HepG2 (cell line): Measurements from ENCODE around the gene NT5DC4. TPM values are rescaled to one million over a fixed set of nuclear protein-coding genes. Genes with fewer than 3 reads are reported as not detected.
A peak's percentile ranks its signal among the peaks of the same experiment; 100 is the strongest.

ENCODE experiments used
- DMAP1 ChIP-seq: IDR thresholded peaks from 2 replicates; pipeline ENCODE4 v1.6.1; 2016
- GATAD1 ChIP-seq: IDR thresholded peaks from 2 replicates; pipeline ENCODE4 v1.6.1; 2016; ENCODE audit warnings: missing genetic modification reagents, missing compliant biosample characterization
- MLLT10 ChIP-seq: sonication (generic); formaldehyde crosslinking; IDR thresholded peaks from 2 replicates; pipeline ENCODE4 v1.4.0; 2020; ENCODE audit warnings: missing genetic modification reagents
- NBN ChIP-seq: fragments of 450-650 bp; conservative IDR thresholded peaks from 2 replicates; pipeline ENCODE4 v1.6.1; 2017
- NFKBIZ ChIP-seq: IDR thresholded peaks from 2 replicates; pipeline ENCODE4 v1.6.1; 2018; ENCODE audit warnings: missing genetic modification reagents, missing compliant biosample characterization
- PBX3 ChIP-seq: sonication (generic); formaldehyde crosslinking; IDR thresholded peaks from 2 replicates; pipeline ENCODE4 v1.8.1; 2023; ENCODE audit warnings: missing genetic modification reagents, inconsistent platforms, borderline replicate concordance
- SIX4 ChIP-seq: sonication (generic); formaldehyde crosslinking; IDR thresholded peaks from 2 replicates; pipeline ENCODE4 v1.4.0; 2020; ENCODE audit warnings: missing genetic modification reagents
- YEATS2 ChIP-seq: sonication (generic); formaldehyde crosslinking; IDR thresholded peaks from 2 replicates; pipeline ENCODE4 v1.4.0; 2020; ENCODE audit warnings: missing genetic modification reagents, borderline replicate concordance
- ZBTB20 ChIP-seq: sonication (generic); formaldehyde crosslinking; IDR thresholded peaks from 2 replicates; pipeline ENCODE4 v1.8.1; 2023; ENCODE audit warnings: missing genetic modification reagents, low read depth, mild to moderate bottlenecking, borderline replicate concordance
- ZBTB3 ChIP-seq: sonication (generic); formaldehyde crosslinking; IDR thresholded peaks from 2 replicates; pipeline ENCODE4 v1.4.0; 2020; ENCODE audit warnings: low read depth, mild to moderate bottlenecking, moderate library complexity, missing genetic modification reagents, borderline replicate concordance
- ZBTB43 ChIP-seq: sonication (generic); formaldehyde crosslinking; conservative IDR thresholded peaks from 2 replicates; pipeline ENCODE4 v1.4.0; 2020; ENCODE audit warnings: missing genetic modification reagents
- ZFX ChIP-seq: sonication (generic); formaldehyde crosslinking; IDR thresholded peaks from 2 replicates; pipeline ENCODE4 v1.4.0; 2020; ENCODE audit warnings: mild to moderate bottlenecking, low read depth, missing genetic modification reagents, moderate library complexity
- ZKSCAN1 ChIP-seq: fragments of 150-350 bp; IDR thresholded peaks from 2 replicates; pipeline ENCODE4 v1.6.1; 2014; ENCODE audit warnings: low read length
- ZMYM4 ChIP-seq: sonication (generic); formaldehyde crosslinking; IDR thresholded peaks from 2 replicates; pipeline ENCODE4 v1.8.1; 2023; ENCODE audit warnings: mild to moderate bottlenecking, missing genetic modification reagents
- ZNF7 ChIP-seq: IDR thresholded peaks from 2 replicates; pipeline ENCODE4 v1.6.1; 2016; ENCODE audit warnings: missing biosample characterization, missing genetic modification reagents
- ZSCAN12 ChIP-seq: sonication (generic); formaldehyde crosslinking; IDR thresholded peaks from 2 replicates; pipeline ENCODE4 v1.9.0; 2021; ENCODE audit warnings: mild to moderate bottlenecking, missing genetic modification reagents
- ZXDC ChIP-seq: sonication (generic); formaldehyde crosslinking; IDR thresholded peaks from 2 replicates; pipeline ENCODE4 v1.5.0; 2020; ENCODE audit warnings: mild to moderate bottlenecking, missing genetic modification reagents
- polyA plus RNA-seq, 8 experiments: library from polyadenylated mRNA; depleted of rRNA in 3 of 8; stranded (reverse) in 7 of 8; unstranded in 1 of 8; fragments of >200 nt; fragmentation: Illumina TruSeq in 4 of 8; extraction: Trizol in 4 of 8; gene quantifications; 2 replicates each; pipeline versions ENCODE4 v1.2.1 to v1.2.3, GENCODE V29; 2011 to 2016; ENCODE audit warnings: low read depth in 4 of 8, missing spikeins in 1 of 8, mixed read lengths in 1 of 8; ENCODE audit not compliant: insufficient read depth in 1 of 8
- total RNA-seq, 5 experiments: library from RNA; depleted of rRNA; stranded (reverse); fragments of >200 nt; fragmentation: Illumina TruSeq; extraction: Trizol; gene quantifications; 2 replicates each; pipeline ENCODE4 v1.2.3, GENCODE V29; 2016; ENCODE audit warnings: low read depth in 1 of 5
- TF ChIP-seq, protein P1 (sequence below): sonication (generic); formaldehyde crosslinking; IDR thresholded peaks from 2 replicates; pipeline ENCODE4 v1.5.0; 2020; ENCODE audit warnings: missing genetic modification reagents
- TF ChIP-seq, protein P2 (sequence below): IDR thresholded peaks from 2 replicates; pipeline ENCODE4 v1.6.1; 2016; ENCODE audit warnings: low read depth, borderline replicate concordance
- TF ChIP-seq, protein P3 (sequence below): sonication (generic); IDR thresholded peaks from 2 replicates; pipeline ENCODE4 v1.6.1; 2016; ENCODE audit warnings: low read depth, borderline replicate concordance
- TF ChIP-seq, protein P4 (sequence below): sonication (generic); formaldehyde crosslinking; IDR thresholded peaks from 2 replicates; pipeline ENCODE4 v1.4.0; 2020; ENCODE audit warnings: mild to moderate bottlenecking, missing genetic modification reagents

The NT5DC4 gene
- total and polyA plus RNA-seq, 2 of the 13 experiments (the other 11 are each of a cell fraction or from before 2014, with no cell fraction given) = 0.04 to 4.2 TPM

- TF ChIP-seq YEATS2 (CRISPR knock-in tag) (peak; percentile 69; the same call in 1 of the 2 replicates), ZBTB43 (CRISPR knock-in tag) (no peak; the same call in 1 of the 2 replicates), MLLT10 (no peak), ZMYM4 (CRISPR knock-in tag) (peak; percentile 99), PBX3 (no peak), ZBTB20 (peak; percentile 75; the same call in 1 of the 2 replicates), ZNF7 (CRISPR knock-in tag) (no peak), NFKBIZ (CRISPR knock-in tag) (0 out of 2 replicates have a peak, but pooled peaks have one; percentile 26), ZKSCAN1 (no peak), ZSCAN12 (CRISPR knock-in tag) (0 out of 2 replicates have a peak, but pooled peaks have one; percentile 47), ZFX (peak; percentile 95), ZXDC (peak; percentile 81; the same call in 1 of the 2 replicates), NBN (no peak), GATAD1 (CRISPR knock-in tag) (peak; percentile 93), SIX4 (CRISPR knock-in tag) (peak; percentile 27; the same call in 1 of the 2 replicates), ZBTB3 (0 out of 2 replicates have a peak, but pooled peaks have one; percentile 72), DMAP1 (CRISPR knock-in tag) (peak; percentile 92; the same call in 1 of the 2 replicates)
- TF ChIP-seq, protein P1, sequence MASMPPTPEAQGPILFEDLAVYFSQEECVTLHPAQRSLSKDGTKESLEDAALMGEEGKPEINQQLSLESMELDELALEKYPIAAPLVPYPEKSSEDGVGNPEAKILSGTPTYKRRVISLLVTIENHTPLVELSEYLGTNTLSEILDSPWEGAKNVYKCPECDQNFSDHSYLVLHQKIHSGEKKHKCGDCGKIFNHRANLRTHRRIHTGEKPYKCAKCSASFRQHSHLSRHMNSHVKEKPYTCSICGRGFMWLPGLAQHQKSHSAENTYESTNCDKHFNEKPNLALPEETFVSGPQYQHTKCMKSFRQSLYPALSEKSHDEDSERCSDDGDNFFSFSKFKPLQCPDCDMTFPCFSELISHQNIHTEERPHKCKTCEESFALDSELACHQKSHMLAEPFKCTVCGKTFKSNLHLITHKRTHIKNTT (CRISPR knock-in tag) = 0 out of 2 replicates have a peak, but pooled peaks have one; percentile 52
- TF ChIP-seq, protein P2, sequence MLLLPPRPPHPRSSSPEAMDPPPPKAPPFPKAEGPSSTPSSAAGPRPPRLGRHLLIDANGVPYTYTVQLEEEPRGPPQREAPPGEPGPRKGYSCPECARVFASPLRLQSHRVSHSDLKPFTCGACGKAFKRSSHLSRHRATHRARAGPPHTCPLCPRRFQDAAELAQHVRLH (CRISPR knock-in tag) = no peak; the same call in 1 of the 2 replicates
- TF ChIP-seq, protein P3, sequence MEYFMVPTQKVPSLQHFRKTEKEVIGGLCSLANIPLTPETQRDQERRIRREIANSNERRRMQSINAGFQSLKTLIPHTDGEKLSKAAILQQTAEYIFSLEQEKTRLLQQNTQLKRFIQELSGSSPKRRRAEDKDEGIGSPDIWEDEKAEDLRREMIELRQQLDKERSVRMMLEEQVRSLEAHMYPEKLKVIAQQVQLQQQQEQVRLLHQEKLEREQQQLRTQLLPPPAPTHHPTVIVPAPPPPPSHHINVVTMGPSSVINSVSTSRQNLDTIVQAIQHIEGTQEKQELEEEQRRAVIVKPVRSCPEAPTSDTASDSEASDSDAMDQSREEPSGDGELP = peak; percentile 51; the same call in 1 of the 2 replicates
- TF ChIP-seq, protein P4, sequence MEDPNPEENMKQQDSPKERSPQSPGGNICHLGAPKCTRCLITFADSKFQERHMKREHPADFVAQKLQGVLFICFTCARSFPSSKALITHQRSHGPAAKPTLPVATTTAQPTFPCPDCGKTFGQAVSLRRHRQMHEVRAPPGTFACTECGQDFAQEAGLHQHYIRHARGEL (CRISPR knock-in tag) = no peak; the same call in 1 of the 2 replicates
Measured at GRCh38 chr2:112764071-112765044, 43.5 kb downstream of the NT5DC4 start, which contains the start of gene CKAP2L (continued).
